Epithelial cell of esophagus (primary cell): Measurements from ENCODE around the gene XIRP2.

Source experiments
- DNase-seq: peaks from one replicate; pipeline ENCODE4 v3.0.0; 2010; ENCODE audit warnings: low read depth
- H3K4me3 ChIP-seq: 2 replicates; pipeline ENCODE4 v1.5.1; 2011; ENCODE audit warnings: mild to moderate bottlenecking, low read length, control low read depth
- CTCF ChIP-seq: IDR thresholded peaks from 2 replicates; pipeline ENCODE4 v1.5.1; 2011; ENCODE audit warnings: low read depth, mild to moderate bottlenecking, low read length, control low read depth, inconsistent platforms; ENCODE audit not compliant: insufficient read depth; ENCODE audit errors: missing control alignments

XIRP2 gene

GRCh38 chr2:166959556-166959955 is 71.3 kb downstream of the XIRP2 start:
- no peak for DNase-seq
- no peak for TF ChIP-seq CTCF

GRCh38 chr2:166960702-166961270 is 72.5 kb downstream of the XIRP2 start:
- no peak overlapping the region for H3K4me3 ChIP-seq
- no peak for TF ChIP-seq CTCF
- DNase-seq: no peak

More at GRCh38 chr2:166959556-166959955, 71.3 kb downstream of the XIRP2 start:
- no peak overlapping the region for H3K4me3 ChIP-seq

- no peak for TF ChIP-seq CTCF
- DNase-seq: no peak
- no peak overlapping the region for H3K4me3 ChIP-seq
Measured at GRCh38 chr2:166961933-166962332, 73.7 kb downstream of the XIRP2 start.

GRCh38 chr2:166969486-166969885 is 81.2 kb downstream of the XIRP2 start:
- H3K4me3 ChIP-seq: no peak overlapping the region
- TF ChIP-seq CTCF: no peak
- DNase-seq: no peak

GRCh38 chr2:166972002-166972401 is 83.7 kb downstream of the XIRP2 start:
- no peak overlapping the region for H3K4me3 ChIP-seq
- TF ChIP-seq CTCF: no peak
- DNase-seq: no peak

GRCh38 chr2:166972418-166972817 is 84.1 kb downstream of the XIRP2 start:
- H3K4me3 ChIP-seq: no peak overlapping the region
- no peak for DNase-seq
- TF ChIP-seq CTCF: no peak

- H3K4me3 ChIP-seq: no peak overlapping the region
- DNase-seq: no peak
- no peak for TF ChIP-seq CTCF
Measured at GRCh38 chr2:166984188-166984587, 95.9 kb downstream of the XIRP2 start.
